GM12878 (cell line): Measurements from ENCODE around the gene SHROOM3. TPM values are rescaled to one million over a fixed set of nuclear protein-coding genes. Genes with fewer than 3 reads are reported as not detected.

Experiments
- ATAC-seq: fragments of 200-7000 bp; cut with Tn5 transposase; 3 replicates; pipeline ENCODE4 v1.9.1; 2020; ENCODE audit warnings: mild to moderate bottlenecking, moderate library complexity
- BruUV-seq: library from RNA; stranded (reverse); fragments of 400-500 nt; replicated peaks from 2 replicates; lab custom pipeline; 2021; lab: Mats Ljungman, UMichigan
- CTCF ChIA-PET: fragments of 300-600 bp; sonication (Branson Sonifier 250); formaldehyde crosslinking; extraction: SDS; loops from one replicate; lab custom pipeline; 2021; ENCODE audit warnings: inconsistent platforms; lab: Yijun Ruan, JAX
- POLR2A ChIA-PET: fragments of 350-600 bp; formaldehyde crosslinking; extraction: SDS; loops from one replicate; lab custom pipeline; 2021; ENCODE audit warnings: inconsistent platforms; lab: Charles Lee
- RAD21 ChIA-PET: fragments of 300-600 bp; sonication (Branson Sonifier 250); formaldehyde crosslinking; loops from one replicate; lab custom pipeline; 2023; ENCODE audit warnings: antibody characterized with exemption; ENCODE audit not compliant: unreplicated experiment; lab: Charles Lee
- SMC1A ChIA-PET: fragments of 300-600 bp; sonication (Branson Sonifier 250); formaldehyde crosslinking; loops from one replicate; lab custom pipeline; 2023; ENCODE audit not compliant: unreplicated experiment, uncharacterized antibody; lab: Charles Lee
- DNase-seq: peaks from one replicate; pipeline ENCODE4 v3.0.0-alpha.2; 2011; ENCODE audit warnings: low read depth, low spot score
- FAIRE-seq: peaks from 3 replicates; lab custom pipeline; 2011; peaks lifted over from hg19 to GRCh38; lab: Jason Lieb, UNC
- H2AFZ ChIP-seq: 2 replicates; pipeline ENCODE4 v1.6.0; 2011; ENCODE audit warnings: low read depth, low read length, control low read depth; ENCODE audit not compliant: control insufficient read depth
- H3K27ac ChIP-seq: 2 replicates; pipeline ENCODE4 v1.5.1; 2011; ENCODE audit warnings: control low read depth; ENCODE audit not compliant: control insufficient read depth, insufficient read depth
- H3K27me3 ChIP-seq, 2 experiments: replicated peaks in 1 of 2; 2 replicates each; pipeline versions ENCODE4 v1.6.0 to v1.6.1; 2011; ENCODE audit warnings: low read length in 1 of 2; ENCODE audit not compliant: control insufficient read depth in 2 of 2, insufficient read depth in 2 of 2
- H3K36me3 ChIP-seq, 2 experiments: 2 replicates each; pipeline ENCODE4 v1.5.1; 2011; ENCODE audit warnings: low read length in 1 of 2; ENCODE audit not compliant: control insufficient read depth in 2 of 2, insufficient read depth in 2 of 2
- H3K4me1 ChIP-seq: 2 replicates; pipeline ENCODE4 v1.6.1; 2011; ENCODE audit warnings: mild to moderate bottlenecking, low read length, moderate library complexity, mixed read lengths; ENCODE audit not compliant: control insufficient read depth, insufficient read depth
- H3K4me2 ChIP-seq: 2 replicates; pipeline ENCODE4 v1.6.0; 2011; ENCODE audit warnings: control low read depth; ENCODE audit not compliant: control insufficient read depth, insufficient read depth
- H3K4me3 ChIP-seq: fragments of 200-600 bp; sonication (generic); 2 replicates; pipeline ENCODE4 v1.5.1; 2016
- H3K79me2 ChIP-seq: 2 replicates; pipeline ENCODE4 v1.6.0; 2011; ENCODE audit warnings: low read length; ENCODE audit not compliant: control insufficient read depth, insufficient read depth
- H3K9ac ChIP-seq: 2 replicates; pipeline ENCODE4 v1.8.0; 2011; ENCODE audit warnings: low read length, control low read depth, mixed read lengths; ENCODE audit not compliant: control insufficient read depth, insufficient read depth
- H3K9me3 ChIP-seq: replicated peaks from 3 replicates; pipeline ENCODE4 v1.5.1; 2011; ENCODE audit warnings: mild to moderate bottlenecking, low read length; ENCODE audit not compliant: control insufficient read depth, insufficient read depth
- H4K20me1 ChIP-seq: 2 replicates; pipeline ENCODE4 v1.6.0; 2011; ENCODE audit not compliant: control insufficient read depth, insufficient read depth
- BACH1 ChIP-seq: fragments of 450-650 bp; IDR thresholded peaks from 2 replicates; pipeline ENCODE4 v1.6.1; 2017; ENCODE audit warnings: mild to moderate bottlenecking, borderline replicate concordance
- CBFB ChIP-seq: IDR thresholded peaks from 2 replicates; pipeline ENCODE4 v1.6.1; 2016; ENCODE audit warnings: antibody characterized with exemption, low read depth
- EED ChIP-seq: sonication (generic); IDR thresholded peaks from 2 replicates; pipeline ENCODE4 v1.6.1; 2016; ENCODE audit warnings: antibody characterized with exemption, low read depth
- GABPA ChIP-seq: IDR thresholded peaks from 2 replicates; pipeline ENCODE4 v1.6.1; 2014; ENCODE audit warnings: antibody characterized with exemption, low read depth, mild to moderate bottlenecking, inconsistent platforms
- LARP7 ChIP-seq: fragments of 450-650 bp; IDR thresholded peaks from 2 replicates; pipeline ENCODE4 v1.6.1; 2017; ENCODE audit warnings: mild to moderate bottlenecking
- MEF2A ChIP-seq: IDR thresholded peaks from 2 replicates; pipeline ENCODE4 v1.6.1; 2011; ENCODE audit warnings: low read depth, mild to moderate bottlenecking, low read length, moderate library complexity; ENCODE audit not compliant: insufficient read depth
- RAD21 ChIP-seq: IDR thresholded peaks from 2 replicates; pipeline ENCODE4 v1.6.1; 2011; ENCODE audit warnings: mild to moderate bottlenecking, low read depth, low read length, moderate library complexity; ENCODE audit not compliant: insufficient read depth
- RBBP5 ChIP-seq: fragments of 200-600 bp; sonication (generic); conservative IDR thresholded peaks from 2 replicates; pipeline ENCODE4 v1.6.1; 2016
- SIN3A ChIP-seq: IDR thresholded peaks from 2 replicates; pipeline ENCODE4 v1.6.1; 2012; ENCODE audit warnings: low read depth, low read length, improper control_type of control experiment
- STAT3 ChIP-seq: IDR thresholded peaks from 2 replicates; pipeline ENCODE4 v1.6.1; 2011; ENCODE audit warnings: low read depth, low read length, improper control_type of control experiment
- WRNIP1 ChIP-seq: IDR thresholded peaks from 2 replicates; pipeline ENCODE4 v1.6.1; 2011; ENCODE audit warnings: low read depth, low read length, improper control_type of control experiment, borderline replicate concordance
- YY1 ChIP-seq: IDR thresholded peaks from 2 replicates; pipeline ENCODE4 v1.6.1; 2011; ENCODE audit warnings: low read depth, mild to moderate bottlenecking, low read length
- ZNF384 ChIP-seq: IDR thresholded peaks from 2 replicates; pipeline ENCODE4 v1.6.1; 2012; ENCODE audit warnings: low read depth, mild to moderate bottlenecking, low read length, improper control_type of control experiment, borderline replicate concordance
- WGBS: methylation state at CpG from one replicate; pipeline ENCODE4 v1.1.6; 2016; ENCODE audit warnings: low lambda C conversion rate; ENCODE audit not compliant: insufficient replicate concordance, insufficient coverage; ENCODE audit errors: missing lambda C conversion rate; 5-methylcytosine and 5-hydroxymethylcytosine counted together
- in situ Hi-C: fragments of 300-500 bp; cut with MboI; formaldehyde crosslinking; loops from 9 replicates; pipeline ENCODE4 v1.14.3; 2018; ENCODE audit warnings: mixed read lengths
- intact Hi-C: fragments of 100-400 bp; cut with micrococcal nuclease; formaldehyde crosslinking; loops from one replicate; pipeline ENCODE4 v1.14.2; 2022; ENCODE audit not compliant: unreplicated experiment
- polyA plus RNA-seq, 11 experiments: library from polyadenylated mRNA; depleted of rRNA in 4 of 11; unstranded in 6 of 11; stranded (reverse) in 5 of 11; fragments of >200 nt; fragmentation: Nextera tagmentation in 4 of 11; fragmentation: Illumina TruSeq in 1 of 11; extraction: Ambion mirVana in 4 of 11; extraction: Trizol in 1 of 11; gene quantifications; 1 replicate in 1 of 11; 2 replicates in 10 of 11; pipeline versions ENCODE4 v1.2.1 to v1.2.3, GENCODE V29; 2011 to 2016; ENCODE audit warnings: inconsistent platforms in 2 of 11, missing spikeins in 2 of 11, low read depth in 1 of 11
- total RNA-seq, 4 experiments: library from RNA; depleted of rRNA in 3 of 4; stranded (reverse); fragments of >200 nt in 3 of 4; fragmentation: Illumina TruSeq in 1 of 4; extraction: Trizol in 1 of 4; gene quantifications; 2 replicates each; pipeline versions ENCODE4 v1.2.1 to v1.2.3, GENCODE V29; 2013 to 2021
- TF ChIP-seq, protein P1 (sequence below): IDR thresholded peaks from 2 replicates; pipeline ENCODE4 v1.6.1; 2012; ENCODE audit warnings: low read length, inconsistent platforms
- TF ChIP-seq, protein P2 (sequence below), 3 experiments: IDR thresholded peaks in 2 of 3; conservative IDR thresholded peaks in 1 of 3; 2 replicates each; pipeline ENCODE4 v1.5.1; 2011; ENCODE audit warnings: low read depth in 3 of 3, low read length in 3 of 3, mild to moderate bottlenecking in 3 of 3, control low read depth in 2 of 3, moderate library complexity in 2 of 3, inconsistent platforms in 1 of 3, mixed read lengths in 1 of 3; ENCODE audit not compliant: control insufficient read depth in 2 of 3, insufficient read depth in 1 of 3; ENCODE audit errors: extremely low read depth in 1 of 3
- TF ChIP-seq, protein P3 (sequence below): fragments of 450-650 bp; formaldehyde crosslinking; IDR thresholded peaks from 2 replicates; pipeline ENCODE4 v1.4.0; 2022; ENCODE audit warnings: mild to moderate bottlenecking, moderate library complexity

The SHROOM3 gene
- total and polyA plus RNA-seq, 10 of the 15 experiments (the other 5 are each of a cell fraction or from before 2014, with no cell fraction given): under 0.01 to 0.29 (median 0.08) TPM; not detected in 1

DNA sequence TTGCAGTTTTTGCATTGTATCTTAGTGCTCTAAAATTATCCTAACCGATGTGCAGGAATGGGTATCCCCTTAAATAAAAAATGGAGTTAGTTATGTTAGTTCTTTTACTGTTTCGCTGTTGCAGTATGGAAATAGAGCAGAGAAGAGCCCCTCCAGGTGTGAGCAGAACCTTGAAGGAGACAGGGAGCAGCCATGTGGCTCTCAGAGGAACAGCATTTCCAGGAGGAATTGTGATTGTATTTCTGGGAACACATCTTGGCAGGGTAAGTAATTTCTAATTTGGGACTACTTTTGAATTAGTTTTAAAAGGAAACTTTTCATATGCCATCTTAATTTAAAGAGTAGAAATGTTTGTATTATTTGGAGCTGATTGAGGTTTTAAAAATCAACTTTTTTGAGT is 8.8 kb upstream of the SHROOM3 start:
- ChIA-PET RAD21 (no interaction called here), SMC1A (interaction anchor here (1.0 to 1.8 kb wide), 2 partner anchors 49 to 75 kb away, joined by 3 read pairs; no protein-coding TSS in a partner anchor), CTCF (no interaction called here), POLR2A (no interaction called here)
- FAIRE-seq: no peak
- no peak for DNase-seq
- Histone ChIP-seq H3K4me2 (no peak overlapping the region), H2AFZ (no peak overlapping the region), H3K9ac (no peak overlapping the region), H3K79me2 (no peaks in the 10 kb centered on the region), H3K27ac (no peak overlapping the region), H3K4me3 (no peak overlapping the region), H3K36me3 (no peaks in the 10 kb centered on the region), H3K9me3 (no peaks in the 10 kb centered on the region; the same call in 2 of the 3 replicates), H4K20me1 (no peaks in the 10 kb centered on the region), H3K4me1 (no peaks in the 10 kb centered on the region), H3K27me3 (no peaks in the 10 kb centered on the region)
- ATAC-seq: no peak
- no peak for TF ChIP-seq WRNIP1
- TF ChIP-seq EED: no peak
- no peak for TF ChIP-seq YY1
- TF ChIP-seq, protein P1, sequence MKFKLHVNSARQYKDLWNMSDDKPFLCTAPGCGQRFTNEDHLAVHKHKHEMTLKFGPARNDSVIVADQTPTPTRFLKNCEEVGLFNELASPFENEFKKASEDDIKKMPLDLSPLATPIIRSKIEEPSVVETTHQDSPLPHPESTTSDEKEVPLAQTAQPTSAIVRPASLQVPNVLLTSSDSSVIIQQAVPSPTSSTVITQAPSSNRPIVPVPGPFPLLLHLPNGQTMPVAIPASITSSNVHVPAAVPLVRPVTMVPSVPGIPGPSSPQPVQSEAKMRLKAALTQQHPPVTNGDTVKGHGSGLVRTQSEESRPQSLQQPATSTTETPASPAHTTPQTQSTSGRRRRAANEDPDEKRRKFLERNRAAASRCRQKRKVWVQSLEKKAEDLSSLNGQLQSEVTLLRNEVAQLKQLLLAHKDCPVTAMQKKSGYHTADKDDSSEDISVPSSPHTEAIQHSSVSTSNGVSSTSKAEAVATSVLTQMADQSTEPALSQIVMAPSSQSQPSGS: no peak
- TF ChIP-seq, protein P2, sequence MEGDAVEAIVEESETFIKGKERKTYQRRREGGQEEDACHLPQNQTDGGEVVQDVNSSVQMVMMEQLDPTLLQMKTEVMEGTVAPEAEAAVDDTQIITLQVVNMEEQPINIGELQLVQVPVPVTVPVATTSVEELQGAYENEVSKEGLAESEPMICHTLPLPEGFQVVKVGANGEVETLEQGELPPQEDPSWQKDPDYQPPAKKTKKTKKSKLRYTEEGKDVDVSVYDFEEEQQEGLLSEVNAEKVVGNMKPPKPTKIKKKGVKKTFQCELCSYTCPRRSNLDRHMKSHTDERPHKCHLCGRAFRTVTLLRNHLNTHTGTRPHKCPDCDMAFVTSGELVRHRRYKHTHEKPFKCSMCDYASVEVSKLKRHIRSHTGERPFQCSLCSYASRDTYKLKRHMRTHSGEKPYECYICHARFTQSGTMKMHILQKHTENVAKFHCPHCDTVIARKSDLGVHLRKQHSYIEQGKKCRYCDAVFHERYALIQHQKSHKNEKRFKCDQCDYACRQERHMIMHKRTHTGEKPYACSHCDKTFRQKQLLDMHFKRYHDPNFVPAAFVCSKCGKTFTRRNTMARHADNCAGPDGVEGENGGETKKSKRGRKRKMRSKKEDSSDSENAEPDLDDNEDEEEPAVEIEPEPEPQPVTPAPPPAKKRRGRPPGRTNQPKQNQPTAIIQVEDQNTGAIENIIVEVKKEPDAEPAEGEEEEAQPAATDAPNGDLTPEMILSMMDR (IDR thresholded peaks at IDR 0.05 in 2 of 3, conservative IDR thresholded peaks at IDR 0.05 in 1 of 3; ENCODE audit: control insufficient read depth in 2 of 3, extremely low read depth in 1 of 3, insufficient read depth in 1 of 3, low read depth in 3 of 3, low read length in 3 of 3): no peak
- no peak for TF ChIP-seq LARP7
- TF ChIP-seq MEF2A: no peak
- TF ChIP-seq CBFB: no peak
- no peak for TF ChIP-seq GABPA
- no peak for TF ChIP-seq SIN3A
- TF ChIP-seq ZNF384: no peak
- TF ChIP-seq, protein P3, sequence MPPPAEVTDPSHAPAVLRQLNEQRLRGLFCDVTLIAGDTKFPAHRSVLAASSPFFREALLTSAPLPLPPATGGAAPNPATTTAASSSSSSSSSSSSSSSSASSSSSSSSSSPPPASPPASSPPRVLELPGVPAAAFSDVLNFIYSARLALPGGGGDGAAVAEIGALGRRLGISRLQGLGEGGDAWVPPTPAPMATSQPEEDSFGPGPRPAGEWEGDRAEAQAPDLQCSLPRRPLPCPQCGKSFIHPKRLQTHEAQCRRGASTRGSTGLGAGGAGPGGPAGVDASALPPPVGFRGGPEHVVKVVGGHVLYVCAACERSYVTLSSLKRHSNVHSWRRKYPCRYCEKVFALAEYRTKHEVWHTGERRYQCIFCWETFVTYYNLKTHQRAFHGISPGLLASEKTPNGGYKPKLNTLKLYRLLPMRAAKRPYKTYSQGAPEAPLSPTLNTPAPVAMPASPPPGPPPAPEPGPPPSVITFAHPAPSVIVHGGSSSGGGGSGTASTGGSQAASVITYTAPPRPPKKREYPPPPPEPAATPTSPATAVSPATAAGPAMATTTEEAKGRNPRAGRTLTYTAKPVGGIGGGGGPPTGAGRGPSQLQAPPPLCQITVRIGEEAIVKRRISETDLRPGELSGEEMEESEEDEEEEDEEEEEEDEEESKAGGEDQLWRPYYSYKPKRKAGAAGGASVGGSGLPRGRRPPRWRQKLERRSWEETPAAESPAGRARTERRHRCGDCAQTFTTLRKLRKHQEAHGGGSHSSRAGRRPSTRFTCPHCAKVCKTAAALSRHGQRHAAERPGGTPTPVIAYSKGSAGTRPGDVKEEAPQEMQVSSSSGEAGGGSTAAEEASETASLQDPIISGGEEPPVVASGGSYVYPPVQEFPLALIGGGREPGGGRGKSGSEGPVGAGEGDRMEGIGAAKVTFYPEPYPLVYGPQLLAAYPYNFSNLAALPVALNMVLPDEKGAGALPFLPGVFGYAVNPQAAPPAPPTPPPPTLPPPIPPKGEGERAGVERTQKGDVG (CRISPR knock-in tag): no peak
- no peak for TF ChIP-seq BACH1
- no peak for TF ChIP-seq RBBP5
- no peak for TF ChIP-seq RAD21
- no peak for TF ChIP-seq STAT3
- 50% methylated on average over 2 of the region's 2 CpGs for WGBS
- BruUV-seq: no TSS peak
- intact Hi-C loops: no loop called here
- in situ Hi-C loops: no loop called here
